ENCODE data around the gene CALM1.

The CALM1 gene

GRCh38 chr14:90412058-90412457 is 15.2 kb downstream of the CALM1 start:
- DNase-seq, result no peak

DNA sequence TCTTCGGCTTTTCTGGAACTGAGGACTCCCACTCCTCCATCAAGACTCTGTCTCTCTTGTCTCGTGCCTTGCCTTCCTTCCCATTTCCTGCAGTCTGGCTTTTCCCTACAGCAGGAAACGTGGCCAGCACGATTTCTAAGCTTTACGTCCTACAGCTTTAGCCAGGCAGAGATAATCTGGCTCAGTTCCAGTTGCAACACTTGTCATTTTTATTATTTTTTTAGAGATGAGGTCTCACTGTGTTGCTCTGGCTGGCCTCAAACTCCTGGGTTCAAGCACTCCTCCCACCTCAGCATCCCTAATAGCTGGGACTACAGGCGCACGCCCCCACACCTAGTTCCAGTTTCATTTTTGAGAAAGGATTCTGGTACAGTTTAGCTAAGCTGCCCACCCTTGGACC is 19.9 kb downstream of the CALM1 start:
- no peak for DNase-seq

DNA sequence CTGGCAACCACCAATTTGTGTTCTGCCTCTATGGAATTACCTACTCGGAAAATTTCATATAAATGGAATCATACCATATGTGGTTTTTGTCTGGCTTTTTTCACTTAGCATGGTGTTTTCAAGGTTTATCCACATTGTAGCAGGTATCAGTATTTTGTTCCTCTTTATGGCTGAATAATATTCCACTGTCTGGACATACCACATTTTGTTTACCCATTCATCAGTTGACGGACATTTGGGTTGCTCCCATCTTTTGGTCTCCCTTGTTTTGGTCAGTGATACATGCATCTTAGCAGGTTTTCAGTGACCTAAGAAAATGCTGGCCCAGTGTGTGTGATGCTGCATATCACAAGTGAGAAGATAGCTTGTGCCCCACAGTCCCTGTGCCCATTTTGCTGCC is 21.2 kb downstream of the CALM1 start:
- DNase-seq, result no peak

DNA sequence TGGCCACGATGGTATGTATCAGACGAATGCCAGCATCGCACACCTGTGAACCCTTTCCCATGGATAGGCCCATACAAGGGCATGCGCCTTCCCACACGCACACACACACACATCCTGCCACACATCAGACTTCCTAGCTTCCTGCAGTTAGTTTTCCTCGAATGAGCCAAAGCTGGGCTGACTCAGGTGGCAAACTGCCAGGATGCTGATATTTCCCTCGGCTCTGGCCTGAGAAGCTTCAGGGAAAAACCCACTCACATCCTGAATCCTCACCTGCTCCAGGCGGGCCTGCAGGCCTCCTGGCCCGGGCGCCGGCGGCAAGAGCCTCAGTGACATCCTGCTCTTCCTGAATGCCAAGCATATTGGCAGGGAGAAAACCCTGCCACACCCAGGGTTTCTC is 22.4 kb downstream of the CALM1 start:
- DNase-seq, result no peak

DNA sequence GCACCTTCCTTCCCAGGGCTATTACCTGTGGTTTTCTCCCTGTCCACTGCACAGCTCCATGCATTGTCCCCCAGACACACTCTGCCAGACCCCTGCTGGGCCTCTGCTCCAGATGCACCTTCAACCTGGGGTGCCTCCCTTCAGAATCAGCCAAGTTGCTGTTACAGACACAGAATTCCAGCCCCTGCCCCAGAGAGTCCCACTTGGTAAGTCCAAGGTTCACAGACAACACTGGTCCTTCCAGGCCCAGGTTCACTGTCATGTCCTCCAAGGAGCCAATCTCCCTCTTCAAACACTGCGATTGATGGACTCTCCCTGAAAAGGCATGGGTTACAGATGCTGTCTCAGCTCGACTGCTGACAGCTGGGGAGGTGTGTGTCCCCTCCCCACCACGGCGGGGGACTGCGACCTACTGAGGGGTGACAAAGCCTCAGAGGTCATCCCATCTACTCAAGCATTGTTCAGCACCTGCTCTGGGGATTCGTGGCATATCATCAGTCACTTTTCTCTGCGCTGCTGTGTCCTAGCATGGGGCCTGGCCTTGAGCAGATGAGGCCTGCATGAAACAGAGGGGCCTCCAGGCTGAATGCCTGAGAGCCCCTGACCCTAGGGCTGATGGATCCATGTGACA is 24.3 kb downstream of the CALM1 start:
- DNase-seq, result no peak

DNA sequence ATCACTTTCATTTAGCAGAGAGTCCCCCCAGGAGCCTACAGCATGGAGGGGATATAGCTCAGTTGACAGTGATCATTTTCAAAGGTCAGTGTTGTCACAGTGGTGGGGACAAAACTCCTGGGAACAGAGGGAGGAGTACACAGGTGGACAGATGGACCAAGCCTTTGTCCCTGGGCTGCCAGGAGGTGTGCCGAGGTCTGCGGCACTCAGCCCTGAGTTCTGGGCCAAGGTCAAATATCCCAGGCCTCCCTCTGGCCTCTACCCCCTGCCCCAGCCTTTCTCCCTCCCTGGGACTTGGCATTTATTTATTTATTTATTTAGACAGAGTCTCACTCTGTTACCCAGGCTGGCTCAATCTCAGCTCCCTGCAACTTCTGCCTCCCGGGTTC is 24.8 kb downstream of the CALM1 start:
- no peak for DNase-seq

- DNase-seq, result no peak
Measured at GRCh38 chr14:90423166-90423565, 26.3 kb downstream of the CALM1 start.

GRCh38 chr14:90424075-90424474 is 27.2 kb downstream of the CALM1 start:
- DNase-seq, result no peak

- DNase-seq, result no peak
Measured at GRCh38 chr14:90424686-90425372, 28.0 kb downstream of the CALM1 start.

DNA sequence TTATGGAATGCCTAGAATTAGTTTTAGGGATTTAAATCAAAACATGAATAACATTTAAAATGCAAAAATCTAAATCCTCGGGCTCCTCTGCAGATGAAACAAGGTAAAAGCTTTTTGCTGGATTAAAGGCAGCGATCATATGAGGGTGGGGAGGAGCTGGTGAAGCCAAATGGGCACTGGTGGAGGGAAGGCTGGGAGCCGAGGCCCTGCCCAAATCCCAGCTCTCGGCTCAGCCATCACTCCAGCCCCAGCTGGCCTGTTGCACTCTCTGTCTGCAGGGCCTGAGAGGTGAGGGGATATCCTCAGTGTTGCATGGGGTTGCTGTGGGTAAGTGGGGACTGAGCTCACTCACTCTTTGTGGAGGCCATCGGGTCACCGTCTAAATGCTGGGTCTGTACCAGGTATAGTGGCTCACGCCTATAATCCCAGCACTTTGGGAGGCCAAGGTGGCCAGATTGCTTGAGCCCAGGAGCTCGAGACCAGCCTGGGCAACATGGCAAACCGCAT is 28.6 kb downstream of the CALM1 start:
- no peak for DNase-seq

- no peak for DNase-seq
Measured at GRCh38 chr14:90426031-90426540, 29.3 kb downstream of the CALM1 start.

- no peak for DNase-seq
Measured at GRCh38 chr14:90426663-90427062, 29.8 kb downstream of the CALM1 start.

GRCh38 chr14:90427848-90428426 is 31.1 kb downstream of the CALM1 start:
- no peak for DNase-seq

DNA sequence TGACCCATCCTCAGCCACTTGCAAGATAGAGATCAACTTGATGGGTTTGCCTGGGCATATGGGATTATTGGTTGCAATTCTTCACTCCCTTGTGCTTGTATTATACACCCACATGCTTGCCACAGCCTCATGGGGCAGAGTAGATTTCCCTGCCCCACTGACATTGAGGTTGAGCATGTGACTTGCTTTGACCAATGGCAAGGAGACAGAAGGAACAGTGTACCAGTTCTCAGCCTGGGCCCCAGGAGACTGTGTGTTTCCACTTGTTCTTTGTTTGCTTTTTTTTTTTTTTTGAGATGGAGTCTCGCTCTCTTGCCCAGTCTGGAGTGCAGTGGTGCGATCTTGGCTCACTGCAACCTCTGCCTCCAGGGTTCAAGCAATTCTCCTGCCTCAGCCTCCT is 31.8 kb downstream of the CALM1 start:
- no peak for DNase-seq

DNA sequence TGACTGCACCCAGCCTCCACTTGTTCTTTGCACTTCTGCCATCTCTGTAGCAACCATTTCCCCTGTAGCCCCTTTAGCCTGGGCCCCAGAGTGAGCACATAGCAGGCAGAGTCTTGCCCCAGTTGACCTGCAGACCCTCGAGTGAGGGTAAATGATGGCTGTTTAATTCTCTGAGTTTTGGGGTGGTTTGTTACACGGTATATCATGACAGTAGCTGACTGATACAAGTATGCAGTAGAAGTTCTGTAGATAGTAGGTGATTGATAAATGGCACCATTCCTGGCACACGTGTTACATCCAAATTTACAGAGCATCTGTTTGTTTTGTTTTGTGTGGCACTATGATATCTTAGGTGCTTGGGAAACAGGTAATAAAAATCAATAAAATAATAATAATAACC is 32.4 kb downstream of the CALM1 start:
- DNase-seq, result no peak

- no peak for DNase-seq
Measured at GRCh38 chr14:90429754-90430153, 32.9 kb downstream of the CALM1 start.

DNA sequence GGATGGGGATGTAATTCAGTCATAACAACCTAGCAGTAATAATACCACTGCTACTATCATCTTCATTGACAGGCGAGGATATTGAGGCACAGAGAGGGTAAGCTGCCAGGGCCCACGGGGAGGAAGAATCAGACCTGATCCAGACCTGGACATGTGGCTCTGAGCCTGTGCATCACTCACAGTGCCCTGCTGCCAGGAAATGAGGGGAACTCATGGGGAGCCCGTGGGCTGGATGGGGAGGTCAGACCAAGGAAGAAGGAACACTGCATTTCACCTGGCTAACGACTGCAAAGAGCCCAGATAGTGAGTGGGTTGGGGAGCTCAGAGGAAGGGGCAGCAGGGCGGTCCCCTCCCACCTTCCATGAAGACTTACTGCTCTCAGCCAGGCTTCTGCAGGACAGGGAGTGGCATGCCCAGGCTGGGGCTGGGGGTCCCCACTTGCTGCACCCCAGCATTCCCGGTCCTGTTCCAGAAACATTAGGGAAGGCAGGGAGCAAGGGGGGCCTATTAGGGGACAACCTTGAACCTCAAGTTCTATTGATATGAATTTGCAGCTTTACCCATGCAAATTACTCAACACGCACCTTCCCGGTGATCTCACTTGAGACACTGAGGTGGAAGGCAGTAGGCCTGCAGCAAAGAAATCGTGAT is 37.7 kb downstream of the CALM1 start:
- no peak for DNase-seq

GRCh38 chr14:90438841-90439240 is 42.0 kb downstream of the CALM1 start:
- no peak for DNase-seq

DNA sequence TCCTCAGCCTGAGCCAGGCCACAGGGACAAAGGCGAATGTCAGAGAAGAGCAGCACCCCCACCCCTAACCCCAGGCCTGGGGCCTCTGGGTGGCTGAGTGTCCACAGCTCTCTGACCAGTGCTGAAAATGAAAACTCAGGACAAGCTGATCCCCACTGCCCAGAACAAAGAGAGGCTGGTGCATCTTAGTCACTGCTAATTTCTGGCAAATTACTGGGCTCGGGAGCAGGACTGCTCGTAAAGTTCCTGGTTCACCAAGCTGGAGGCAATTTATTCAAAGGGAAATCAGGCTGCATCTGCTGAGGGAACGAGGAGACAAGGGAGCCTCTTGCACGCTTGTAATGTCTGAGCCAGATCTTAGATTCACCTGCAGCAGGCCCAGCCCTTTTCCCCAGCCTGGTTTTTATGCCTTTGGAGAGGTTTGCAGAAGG is 43.2 kb downstream of the CALM1 start:
- no peak for DNase-seq

GRCh38 chr14:90440592-90440991 is 43.8 kb downstream of the CALM1 start:
- DNase-seq, result no peak

- no peak for DNase-seq
Measured at GRCh38 chr14:90442388-90442787, 45.6 kb downstream of the CALM1 start.

DNA sequence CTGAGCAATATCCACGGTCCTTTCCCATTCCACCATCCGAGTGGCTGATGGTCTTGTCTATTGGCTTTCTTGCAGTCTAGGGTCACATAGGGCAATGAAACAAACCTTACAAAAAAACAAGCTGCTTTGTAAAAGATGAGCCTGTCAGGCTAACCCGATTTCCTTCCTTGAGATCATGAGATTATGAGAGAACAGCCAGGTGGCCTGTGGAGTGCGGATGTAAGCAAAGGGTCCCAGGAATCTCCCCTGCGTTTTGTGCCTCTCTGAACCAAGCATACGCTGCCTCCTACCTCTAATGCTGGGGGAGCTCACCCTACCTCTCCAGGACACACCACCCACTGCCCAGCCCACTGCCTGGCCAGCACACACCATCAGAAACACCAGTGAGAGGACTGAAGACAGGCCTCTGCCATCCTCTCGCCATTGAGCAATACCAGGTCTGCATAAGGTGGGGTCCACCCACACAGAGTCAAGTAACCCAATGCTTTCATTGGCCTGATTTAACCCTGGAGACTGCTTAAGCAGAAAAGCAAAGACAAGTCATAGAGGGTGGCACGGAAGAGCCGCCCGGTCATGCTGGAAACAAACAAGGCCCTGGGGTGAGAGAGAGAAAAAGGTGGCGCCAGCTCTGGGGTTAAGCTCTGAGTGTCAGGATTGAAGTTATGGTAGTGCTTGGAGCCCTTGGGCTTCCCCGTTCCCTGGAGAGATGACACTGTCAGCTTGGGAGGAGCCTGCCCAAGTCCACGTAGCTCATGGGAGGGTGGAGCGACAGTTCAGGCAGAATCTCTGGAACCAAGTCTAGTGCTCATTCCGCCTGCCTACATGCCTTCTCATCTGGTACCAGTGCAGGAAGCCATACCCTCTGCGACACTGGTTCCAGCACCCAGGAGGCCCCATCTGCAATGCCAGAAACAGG is 46.6 kb downstream of the CALM1 start:
- no peak for DNase-seq
